GM18907 (cell line): ENCODE results near the gene RTKN2.
"Not testable (repeated sequence)": the region's sequence is repeated elsewhere in the genome, so short reads cannot be mapped to it uniquely, and the experiment has no call there.

Source experiments
- ATAC-seq: cut with Tn5 transposase; IDR thresholded peaks from one replicate; pipeline ENCODE4 v1.9.1; 2021; ENCODE audit warnings: mild to moderate bottlenecking, moderate library complexity; ENCODE audit not compliant: unreplicated experiment

RTKN2 gene, protein sequence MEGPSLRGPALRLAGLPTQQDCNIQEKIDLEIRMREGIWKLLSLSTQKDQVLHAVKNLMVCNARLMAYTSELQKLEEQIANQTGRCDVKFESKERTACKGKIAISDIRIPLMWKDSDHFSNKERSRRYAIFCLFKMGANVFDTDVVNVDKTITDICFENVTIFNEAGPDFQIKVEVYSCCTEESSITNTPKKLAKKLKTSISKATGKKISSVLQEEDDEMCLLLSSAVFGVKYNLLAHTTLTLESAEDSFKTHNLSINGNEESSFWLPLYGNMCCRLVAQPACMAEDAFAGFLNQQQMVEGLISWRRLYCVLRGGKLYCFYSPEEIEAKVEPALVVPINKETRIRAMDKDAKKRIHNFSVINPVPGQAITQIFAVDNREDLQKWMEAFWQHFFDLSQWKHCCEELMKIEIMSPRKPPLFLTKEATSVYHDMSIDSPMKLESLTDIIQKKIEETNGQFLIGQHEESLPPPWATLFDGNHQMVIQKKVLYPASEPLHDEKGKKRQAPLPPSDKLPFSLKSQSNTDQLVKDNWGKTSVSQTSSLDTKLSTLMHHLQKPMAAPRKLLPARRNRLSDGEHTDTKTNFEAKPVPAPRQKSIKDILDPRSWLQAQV

DNA sequence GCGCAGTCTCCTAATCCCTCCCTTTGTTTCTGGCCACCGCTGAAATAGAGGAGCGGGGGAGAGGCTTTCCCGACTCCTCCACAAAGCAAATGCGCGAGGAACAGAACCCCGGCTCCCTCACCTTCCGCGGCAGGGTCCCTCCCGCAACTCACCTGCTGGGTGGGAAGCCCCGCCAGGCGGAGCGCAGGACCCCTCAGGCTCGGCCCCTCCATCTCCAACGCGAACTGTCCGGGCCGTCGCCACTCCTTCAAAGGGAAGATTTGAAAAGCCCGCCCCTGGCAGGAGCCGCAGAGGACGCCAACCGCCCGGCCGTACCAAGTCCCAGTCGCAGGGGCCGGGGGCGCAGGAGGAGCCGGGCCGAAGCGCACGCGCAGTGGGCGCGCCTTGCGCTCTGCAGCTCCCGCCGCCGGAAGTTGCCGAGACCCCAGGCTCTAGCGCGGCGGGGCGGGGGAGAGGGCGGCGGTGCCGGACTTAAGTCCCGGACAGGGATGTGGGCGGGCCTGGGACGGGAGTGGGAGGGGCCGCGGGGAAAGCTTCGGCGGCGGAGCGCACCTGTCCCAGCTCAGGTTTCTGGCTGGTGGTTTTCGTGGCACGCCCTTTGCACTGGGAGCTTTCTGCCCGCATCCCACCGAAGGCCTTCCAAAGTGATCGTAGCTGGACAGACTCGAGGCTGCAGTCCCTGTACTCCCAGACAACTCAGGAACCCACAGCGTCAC, at the start of gene RTKN2:
Gene RTKN2, minus strand, starts transcription at position 446 of the 716 bp plus-strand sequence. Its CDS starts 234 bp downstream, at position 212.
- peak; percentile 84 for ATAC-seq

DNA sequence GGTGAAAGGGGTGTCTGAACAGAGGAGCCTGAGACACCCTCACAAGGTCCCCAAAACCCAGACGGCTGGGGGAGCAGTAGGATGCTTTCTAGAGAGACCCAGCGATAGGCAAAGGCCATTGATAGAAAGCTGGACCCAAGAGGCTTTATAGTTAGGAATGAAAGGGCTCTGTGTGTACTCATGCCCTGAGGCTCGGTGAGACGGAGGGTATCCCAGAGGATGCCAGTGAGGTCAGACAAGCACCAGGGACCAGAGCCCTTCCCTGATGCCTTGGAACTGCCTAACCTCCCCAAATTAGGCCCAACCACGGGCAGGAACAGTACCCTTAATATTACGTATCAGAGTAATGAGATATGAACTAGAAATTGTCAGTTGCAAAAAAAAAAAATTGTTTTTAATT, 48.6 kb upstream of the RTKN2 start:
- ATAC-seq, result no peak

DNA sequence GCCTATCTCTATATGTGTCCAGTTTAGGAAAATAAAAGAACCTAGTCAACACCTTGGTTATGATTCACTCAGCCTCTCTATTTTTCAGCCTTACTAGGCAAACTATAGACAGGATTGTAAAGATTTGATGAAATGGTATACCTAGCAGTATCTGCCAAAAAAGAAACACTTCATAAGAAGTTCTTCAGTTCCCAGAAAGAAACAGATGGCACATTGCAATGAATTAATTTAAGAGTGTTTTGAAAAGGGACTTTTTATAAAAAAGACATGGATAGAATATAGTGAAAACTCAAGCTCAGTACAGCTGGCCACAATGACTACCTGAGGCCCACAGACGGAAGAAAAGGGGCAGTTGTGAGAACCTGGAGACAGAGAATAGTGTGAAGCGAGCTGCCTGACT, 40.6 kb upstream of the RTKN2 start:
- ATAC-seq, result no peak

DNA sequence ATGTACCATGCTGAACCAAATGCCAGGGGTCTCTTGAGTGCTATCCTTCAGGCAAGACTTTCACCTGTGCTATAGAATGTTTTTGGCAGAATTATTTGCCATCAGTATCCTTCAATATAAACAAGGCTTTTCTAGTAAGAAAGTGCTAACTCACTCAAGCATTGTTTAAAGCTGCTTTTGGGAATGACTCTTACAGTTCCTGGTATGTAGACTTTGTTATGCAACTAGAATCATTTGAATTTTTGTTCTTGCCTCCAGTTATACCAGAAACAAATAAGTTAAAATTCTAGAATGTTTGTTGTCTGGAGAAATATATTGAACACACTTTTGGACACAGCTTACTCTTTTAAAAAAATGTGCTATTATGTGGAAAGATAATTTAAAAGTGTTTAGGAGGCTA, 39.5 kb upstream of the RTKN2 start:
- ATAC-seq, result no peak

DNA sequence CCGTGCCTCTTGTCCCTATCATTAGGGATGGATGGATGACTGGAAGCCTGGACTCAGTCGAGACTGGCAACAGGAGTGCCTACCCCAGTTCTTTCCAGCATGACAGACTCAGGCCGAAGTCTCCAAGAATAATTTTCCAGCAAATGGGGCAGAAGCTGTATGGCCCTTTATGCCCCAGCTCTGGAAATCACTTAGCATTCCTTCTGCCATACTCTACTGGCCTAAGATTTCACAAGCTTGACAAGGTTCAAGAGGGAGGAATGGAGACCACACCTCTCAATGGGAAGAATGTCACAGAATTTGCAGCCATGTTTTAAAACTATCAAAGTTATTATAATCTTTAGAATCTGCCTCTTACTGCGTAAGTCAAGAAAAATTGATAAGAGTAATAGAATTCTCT, 39.0 kb upstream of the RTKN2 start:
- ATAC-seq, result no peak

DNA sequence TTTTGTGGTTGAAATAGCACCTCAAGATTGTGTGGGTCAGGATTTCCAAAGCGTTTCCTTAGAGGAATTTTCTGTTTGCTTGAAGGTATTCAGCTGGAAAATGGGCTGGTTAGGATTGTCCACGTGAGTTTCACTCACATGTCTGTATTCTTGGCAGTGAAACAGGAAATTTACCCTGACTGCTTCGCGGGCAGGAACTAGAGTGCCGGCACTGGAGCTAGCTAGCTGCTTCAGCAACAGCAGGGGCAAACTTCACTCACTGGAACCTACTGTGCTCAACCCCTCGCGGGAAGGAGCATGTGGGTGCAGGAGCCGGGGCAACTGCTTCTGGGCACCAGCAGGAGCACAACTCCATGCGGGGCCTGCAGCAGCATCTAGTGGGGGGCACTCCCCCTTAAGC, 38.0 kb upstream of the RTKN2 start:
- no peak for ATAC-seq

DNA sequence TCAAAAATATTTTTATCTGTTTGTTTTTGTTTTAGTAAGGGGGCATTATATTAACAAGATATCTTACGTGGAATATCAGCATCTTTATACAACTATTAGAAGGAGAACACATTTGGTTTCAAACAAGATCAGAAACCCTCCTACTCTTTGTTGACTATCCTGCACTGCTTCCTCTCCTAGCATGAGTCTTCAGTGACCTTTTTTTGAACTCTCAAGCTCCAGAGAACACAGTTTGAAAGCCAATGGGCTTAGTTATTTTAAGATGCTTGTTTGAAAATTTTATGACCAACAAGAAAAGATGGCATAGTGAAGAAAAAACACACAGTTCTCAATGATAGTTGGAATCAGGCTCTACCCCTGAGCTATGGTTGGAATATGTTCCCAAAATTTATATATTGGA, 37.2 kb upstream of the RTKN2 start:
- no peak for ATAC-seq

DNA sequence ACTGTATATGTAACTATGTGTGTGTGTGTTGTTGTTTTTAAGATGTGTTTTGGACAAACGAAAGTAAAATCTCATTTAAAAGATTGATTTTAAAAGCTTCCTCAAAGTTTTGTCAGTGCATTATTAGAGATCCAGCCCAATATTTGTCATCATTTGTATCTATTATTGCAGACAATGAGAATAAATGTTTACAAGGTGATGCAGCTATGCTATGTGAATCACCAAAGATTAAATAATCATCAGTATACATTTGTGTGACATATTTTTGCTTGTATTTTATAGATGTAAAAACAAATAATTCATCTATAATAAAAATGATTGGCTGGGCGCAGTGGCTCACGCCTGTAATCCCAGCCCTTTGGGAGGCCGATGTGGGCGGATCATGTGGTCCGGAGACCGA, 35.3 kb upstream of the RTKN2 start:
- ATAC-seq, result no peak

DNA sequence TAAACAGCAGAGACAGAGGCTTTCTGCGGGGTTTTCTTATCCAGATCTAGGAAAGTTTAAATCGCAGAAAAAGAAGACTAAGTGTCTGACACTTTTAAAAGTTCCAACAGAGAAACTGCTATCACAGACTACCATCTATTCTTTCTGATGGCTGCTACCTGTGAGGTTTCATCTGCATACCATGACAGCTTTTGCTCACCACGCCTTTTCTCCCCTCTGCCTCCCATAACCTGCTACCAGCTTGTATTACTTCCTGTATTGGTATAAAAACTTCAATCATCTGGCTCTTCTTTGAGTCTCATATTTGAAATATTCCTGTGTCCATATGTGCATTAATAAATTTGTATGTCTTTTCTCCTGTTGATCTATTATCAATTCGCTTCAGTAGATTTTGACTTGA, 34.1 kb upstream of the RTKN2 start:
- no peak for ATAC-seq

DNA sequence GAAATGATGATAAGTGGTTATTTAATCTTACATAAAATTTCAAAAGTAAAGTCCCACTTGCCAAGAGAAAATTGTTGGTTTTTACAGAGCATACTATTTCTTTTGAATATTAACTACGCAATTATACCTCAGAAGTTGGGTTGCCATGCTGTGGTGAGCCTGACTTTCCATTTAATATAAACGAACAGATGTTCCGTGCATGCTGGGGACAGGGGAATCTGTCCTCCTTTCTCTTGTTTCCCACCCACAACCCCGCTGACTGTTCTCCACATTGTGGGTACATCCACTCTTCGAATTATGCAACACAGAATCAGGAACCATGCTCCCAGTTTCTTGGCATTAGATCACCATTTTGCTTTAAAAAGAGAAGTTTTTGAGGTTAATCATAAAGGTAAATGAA, 29.2 kb upstream of the RTKN2 start:
- ATAC-seq, result no peak

DNA sequence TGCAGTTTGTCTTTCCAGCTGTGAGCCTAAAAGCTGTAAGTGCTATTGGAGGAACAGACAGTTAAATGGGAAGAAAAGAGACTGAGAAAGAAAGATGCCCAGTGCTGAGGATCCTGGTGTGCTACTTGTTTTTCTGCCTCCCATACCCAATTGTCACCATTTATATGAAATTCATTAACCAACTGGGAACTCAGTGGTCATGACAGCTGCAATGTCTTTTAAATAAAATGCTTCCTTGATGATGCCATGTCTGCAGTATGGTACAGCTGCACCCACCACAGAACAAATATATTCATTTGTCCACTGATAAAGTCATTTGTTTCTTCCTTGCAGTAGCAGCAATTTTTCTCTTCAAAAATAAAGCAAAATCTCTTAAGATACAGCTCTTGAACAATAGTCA, 15.6 kb upstream of the RTKN2 start:
- ATAC-seq, result no peak

DNA sequence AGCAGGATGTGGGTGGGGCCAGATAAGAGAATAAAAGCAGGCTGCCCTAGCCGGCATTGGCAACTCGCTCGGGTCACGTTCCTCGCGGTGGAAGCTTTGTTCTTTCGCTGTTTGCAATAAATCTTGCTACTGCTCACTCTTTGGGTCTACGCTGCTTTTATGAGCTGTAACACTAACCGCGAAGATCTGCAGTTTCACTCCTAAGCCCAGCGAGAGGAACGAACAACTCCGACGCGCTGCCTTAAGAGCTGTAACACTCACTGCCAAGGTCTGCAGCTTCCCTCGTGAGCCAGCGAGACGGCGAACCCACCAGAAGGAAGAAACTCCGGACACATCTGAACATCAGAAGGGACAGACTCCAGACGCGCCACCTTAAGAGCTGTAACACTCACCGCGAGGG, 12.7 kb upstream of the RTKN2 start:
- ATAC-seq, result not testable (repeated sequence)

DNA sequence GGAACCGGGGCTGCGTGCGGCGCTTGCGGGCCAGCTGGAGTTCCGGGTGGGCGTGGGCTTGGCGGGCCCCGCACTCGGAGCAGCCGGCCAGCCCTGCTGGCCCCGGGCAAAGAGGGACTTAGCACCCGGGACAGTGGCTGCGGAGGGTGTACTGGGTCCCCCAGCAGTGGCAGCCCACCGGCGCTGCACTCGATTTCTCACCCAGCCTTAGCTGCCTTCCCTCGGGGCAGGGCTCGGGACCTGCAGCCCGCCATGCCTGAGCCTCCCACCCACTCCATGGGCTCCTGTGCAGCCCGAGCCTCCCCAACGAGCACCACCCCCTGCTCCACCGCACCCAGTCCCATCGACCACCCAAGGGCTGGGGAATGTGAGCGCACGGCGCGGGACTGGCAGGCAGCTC, 11.7 kb upstream of the RTKN2 start:
- ATAC-seq, result not testable (repeated sequence)

DNA sequence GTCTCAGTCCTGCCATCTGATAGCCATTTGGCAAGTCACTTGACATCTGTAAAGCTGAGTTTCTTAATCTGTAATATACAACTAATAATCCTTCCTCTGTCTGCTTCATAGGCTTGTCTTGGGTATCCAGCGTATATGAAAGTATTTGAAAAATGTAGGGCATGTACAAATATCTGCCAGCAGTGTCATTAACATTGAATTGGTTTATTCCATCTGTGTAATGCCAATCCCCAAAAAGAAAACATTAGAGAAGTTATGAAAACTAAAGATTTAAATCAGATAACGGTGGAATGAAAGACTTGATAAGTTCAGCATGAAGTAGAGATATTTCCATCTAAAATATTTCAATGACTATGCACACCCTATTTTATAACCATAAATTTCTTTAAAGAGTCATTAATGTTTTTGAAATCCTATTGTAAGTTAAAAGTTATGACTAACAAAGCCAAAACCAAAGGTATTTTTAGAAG, 9.8 kb upstream of the RTKN2 start:
- no peak for ATAC-seq

DNA sequence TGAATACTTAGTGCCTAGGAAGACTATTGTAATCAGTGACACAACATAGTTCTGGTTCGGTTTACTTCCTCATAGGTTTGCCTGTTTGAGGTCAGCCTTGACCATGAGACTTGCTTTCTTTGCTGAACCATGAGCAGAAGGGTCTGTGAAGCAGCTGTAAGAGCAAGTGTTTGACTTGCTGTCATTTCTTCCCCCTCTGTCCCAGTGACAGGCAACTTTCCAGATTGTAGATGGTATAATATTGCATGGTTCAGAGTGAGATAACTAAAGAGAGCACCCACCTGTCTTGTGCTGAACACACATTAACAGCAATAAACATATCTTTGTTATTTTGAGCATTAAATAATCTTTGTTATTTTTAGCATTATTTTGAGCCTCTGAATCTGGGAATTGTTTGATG, 9.3 kb upstream of the RTKN2 start:
- ATAC-seq, result no peak

DNA sequence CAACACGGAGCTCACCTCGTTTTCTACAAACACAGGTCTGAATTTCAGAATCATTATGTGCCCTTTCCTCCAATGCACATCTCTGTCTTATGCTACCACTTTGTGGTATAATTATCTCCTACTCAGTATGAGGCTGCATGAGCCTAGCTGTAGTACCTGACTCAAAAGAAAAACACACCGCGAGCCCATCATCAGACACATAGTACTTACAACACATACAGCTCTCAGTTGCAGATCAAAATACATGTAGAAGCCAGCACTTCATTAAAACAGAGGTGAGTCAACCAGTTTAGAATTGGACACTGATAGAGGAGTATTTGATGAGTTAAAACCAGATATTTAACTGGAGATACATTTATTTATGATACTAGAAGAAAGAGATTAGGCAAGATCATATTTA, 1.4 kb upstream of the RTKN2 start:
- no peak for ATAC-seq

DNA sequence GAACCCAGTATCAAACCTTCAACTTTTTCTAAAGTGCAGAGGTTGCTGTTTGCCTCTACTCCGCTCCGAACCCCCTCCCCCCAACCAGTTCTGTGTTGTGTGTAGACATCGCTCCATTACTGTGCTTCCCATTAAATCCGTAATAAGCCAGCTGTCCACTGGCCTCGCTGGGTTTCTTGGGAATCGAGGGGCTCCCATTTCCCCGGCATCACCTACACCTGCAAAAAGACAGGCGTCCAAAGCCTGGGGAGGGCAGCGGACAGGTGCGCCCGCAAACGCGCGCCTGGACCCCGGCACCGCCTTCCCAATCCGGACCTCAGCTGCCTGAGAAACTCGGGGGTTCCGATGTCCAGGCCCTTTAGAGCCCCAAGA, 631 bp downstream of the RTKN2 start:
- ATAC-seq, result peak; percentile 4

DNA sequence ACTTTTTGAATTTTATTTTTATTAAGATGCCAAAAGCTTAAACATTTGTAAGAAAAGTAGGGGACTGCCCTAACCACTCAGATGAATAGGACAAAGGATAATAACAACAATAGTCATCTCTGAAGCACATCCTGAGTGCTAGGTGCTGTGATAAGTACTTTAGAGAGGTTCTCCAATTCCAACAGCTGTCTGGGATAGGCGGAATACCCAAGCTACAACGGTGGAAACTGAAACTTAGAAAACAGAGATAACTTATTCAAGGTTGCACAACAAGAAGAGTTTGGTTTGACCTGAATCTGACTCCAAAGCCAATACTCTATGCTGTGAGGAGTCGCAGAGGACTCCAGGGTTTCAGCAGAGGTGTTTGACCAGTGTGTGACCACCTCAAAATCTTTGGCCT, 2.0 kb downstream of the RTKN2 start:
- no peak for ATAC-seq

DNA sequence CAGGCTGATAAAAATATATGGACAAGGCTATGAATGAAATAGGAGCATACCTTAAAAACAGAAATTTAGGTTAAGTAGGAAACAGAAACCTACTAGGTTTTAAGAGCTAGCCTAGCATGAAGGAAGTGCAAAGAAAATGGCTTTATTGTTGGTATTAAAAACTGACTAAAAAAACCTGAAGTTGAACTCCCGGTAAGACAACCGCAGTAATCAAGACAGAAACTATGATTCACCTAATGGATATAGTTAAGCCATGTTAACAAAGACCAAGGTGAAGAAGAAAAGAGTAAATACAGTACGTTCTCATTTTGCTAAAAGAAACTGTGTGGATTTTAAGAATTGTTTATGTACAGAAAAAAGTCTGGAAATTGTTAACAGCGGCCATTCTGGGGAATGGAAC, 2.5 kb downstream of the RTKN2 start:
- ATAC-seq, result no peak

DNA sequence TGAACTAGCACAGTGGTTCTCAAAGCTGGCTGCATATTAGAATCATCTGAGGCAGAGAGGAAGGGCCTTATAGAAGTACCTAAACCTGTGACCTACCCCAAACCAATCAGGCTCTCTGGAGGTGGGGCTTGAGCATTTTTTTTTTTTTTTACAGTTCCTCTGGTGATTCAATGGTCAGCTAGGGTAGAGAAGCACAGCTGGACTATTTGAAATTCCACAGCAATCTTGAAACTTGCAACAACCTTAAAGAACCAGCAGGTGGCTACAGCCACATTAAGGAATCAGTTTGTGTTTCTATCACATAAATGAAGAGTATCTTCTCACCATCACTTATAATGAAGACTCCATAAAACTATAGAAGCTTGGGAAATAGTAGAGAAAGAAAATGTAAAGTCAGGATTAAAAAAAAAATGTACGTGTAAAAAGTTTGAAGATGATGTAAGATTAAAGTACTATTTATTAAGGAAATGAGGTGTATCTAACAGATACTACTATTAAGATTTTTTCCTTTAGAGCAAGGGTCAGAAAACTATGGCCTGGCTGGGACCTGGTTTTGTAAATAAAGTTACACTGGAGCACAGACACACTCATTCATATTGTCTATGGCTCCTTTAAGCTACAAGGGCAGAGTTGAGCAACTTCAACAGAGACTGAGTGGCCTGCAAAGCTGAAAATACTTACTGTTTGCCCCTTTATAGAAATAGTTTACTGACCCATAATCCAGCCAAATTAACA, 3.8 kb downstream of the RTKN2 start:
- ATAC-seq, result no peak

DNA sequence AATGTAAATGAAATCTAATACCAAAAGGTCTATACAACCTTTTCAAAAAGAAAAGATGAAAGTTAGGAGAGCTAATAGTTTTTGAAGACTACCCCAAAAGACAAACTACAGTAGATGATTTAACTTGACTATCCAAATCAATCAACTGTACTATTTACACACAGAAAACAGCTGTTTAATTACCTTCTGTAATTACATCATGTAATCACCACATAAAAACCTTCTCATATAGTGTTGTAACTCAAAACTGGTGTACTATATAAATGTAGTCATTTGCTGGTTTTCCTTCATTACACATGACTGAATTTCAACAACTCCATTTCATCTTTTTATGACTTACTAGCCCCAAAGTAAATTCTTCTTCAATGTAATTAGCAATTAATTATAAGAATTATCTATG, 4.5 kb downstream of the RTKN2 start:
- ATAC-seq, result no peak
